GM12872 (cell line): ENCODE results near the gene FBXO11.

ENCODE experiments used
- CTCF ChIP-seq: IDR thresholded peaks from 3 replicates; pipeline ENCODE4 v1.5.1; 2011; ENCODE audit warnings: low read depth, mild to moderate bottlenecking, low read length, moderate library complexity; ENCODE audit not compliant: insufficient read depth

FBXO11 gene

GRCh38 chr2:47783486-47784351 lies 122.6 kb downstream of the FBXO11 start:
- no peak for TF ChIP-seq CTCF

- TF ChIP-seq CTCF: no peak
Observed at GRCh38 chr2:47782671-47783485, 123.4 kb downstream of the FBXO11 start, which contains the start of gene MSH6. Gene MSH6 (plus strand): TSS chr2:47783145. CDS start chr2:47783234, 89 bp downstream.

GRCh38 chr2:47782381-47782670 lies 124.0 kb downstream of the FBXO11 start:
- no peak for TF ChIP-seq CTCF

- no peak for TF ChIP-seq CTCF
Observed at GRCh38 chr2:47779426-47779790, 126.9 kb downstream of the FBXO11 start.

- TF ChIP-seq CTCF: no peak
Observed at GRCh38 chr2:47778698-47779425, 127.4 kb downstream of the FBXO11 start.

GRCh38 chr2:47777277-47777937 lies 128.9 kb downstream of the FBXO11 start:
- TF ChIP-seq CTCF: no peak

GRCh38 chr2:47774567-47774966 lies 131.7 kb downstream of the FBXO11 start:
- TF ChIP-seq CTCF: no peak
